HG03097 (cell line): Measurements from ENCODE around the gene CD1C.
"Not testable (repeated sequence)": the region's sequence is repeated elsewhere in the genome, so short reads cannot be mapped to it uniquely, and the experiment has no call there.

Experiments used
- ATAC-seq: cut with Tn5 transposase; IDR thresholded peaks from one replicate; pipeline ENCODE4 v1.9.1; 2021; ENCODE audit not compliant: unreplicated experiment, low FRiP score

CD1C gene

DNA sequence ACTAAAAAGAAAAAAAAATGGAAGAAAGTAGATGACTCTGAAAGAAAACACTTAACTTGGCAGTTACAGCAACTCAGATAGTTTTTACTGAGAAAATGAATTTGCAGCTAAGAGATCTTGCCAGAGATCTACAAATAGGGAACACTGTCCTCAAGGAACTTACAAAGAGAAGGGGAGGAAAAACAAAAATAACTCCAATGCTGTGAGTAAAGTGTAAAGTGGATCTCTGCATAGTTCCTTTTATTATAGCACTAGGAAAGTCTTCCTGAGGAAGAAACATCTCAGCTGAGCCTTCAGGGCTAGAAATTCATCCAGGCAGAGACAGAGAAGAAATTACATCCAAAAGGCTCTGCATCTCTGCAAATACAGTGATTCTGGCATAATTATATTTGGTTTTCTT lies 37.8 kb downstream of the CD1C start:
- no peak for ATAC-seq

DNA sequence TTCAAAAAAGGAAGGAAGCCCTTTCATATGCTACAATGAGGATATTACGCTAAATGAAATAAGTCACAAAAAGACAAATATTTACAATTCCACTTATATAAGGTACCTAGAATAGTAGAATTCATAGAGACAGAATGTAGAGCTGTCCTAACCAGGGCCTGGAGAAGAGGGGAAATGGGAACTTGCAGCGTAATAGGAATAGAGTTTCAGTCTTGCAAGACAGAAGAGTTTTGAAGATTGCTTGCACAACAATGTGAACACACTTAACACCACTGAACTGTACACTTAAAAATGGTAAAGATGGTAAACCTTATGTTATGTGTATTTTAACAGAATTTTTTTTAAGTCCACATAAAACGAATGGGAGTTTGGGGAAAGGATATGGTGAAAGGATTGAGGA lies 38.7 kb downstream of the CD1C start:
- ATAC-seq = no peak

DNA sequence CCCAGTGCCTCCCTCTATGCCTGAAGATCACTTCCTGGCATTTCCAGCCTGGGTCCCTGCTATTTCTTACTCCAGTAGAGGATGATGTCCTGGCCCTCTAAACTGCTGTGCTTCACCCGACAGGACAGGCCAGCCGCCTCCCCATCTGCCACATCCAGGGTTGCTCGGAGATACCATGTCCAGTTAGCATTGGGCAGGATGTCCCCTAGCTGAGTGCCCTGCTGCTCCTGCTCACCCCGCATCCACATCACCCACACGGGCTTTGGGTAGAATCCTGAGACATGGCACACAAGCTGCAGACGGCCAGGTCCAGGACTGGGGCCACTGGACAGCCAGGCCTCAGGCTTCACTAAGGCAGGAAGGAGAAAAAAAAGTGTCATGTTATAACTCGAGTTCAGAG lies 39.6 kb downstream of the CD1C start:
- ATAC-seq = no peak

DNA sequence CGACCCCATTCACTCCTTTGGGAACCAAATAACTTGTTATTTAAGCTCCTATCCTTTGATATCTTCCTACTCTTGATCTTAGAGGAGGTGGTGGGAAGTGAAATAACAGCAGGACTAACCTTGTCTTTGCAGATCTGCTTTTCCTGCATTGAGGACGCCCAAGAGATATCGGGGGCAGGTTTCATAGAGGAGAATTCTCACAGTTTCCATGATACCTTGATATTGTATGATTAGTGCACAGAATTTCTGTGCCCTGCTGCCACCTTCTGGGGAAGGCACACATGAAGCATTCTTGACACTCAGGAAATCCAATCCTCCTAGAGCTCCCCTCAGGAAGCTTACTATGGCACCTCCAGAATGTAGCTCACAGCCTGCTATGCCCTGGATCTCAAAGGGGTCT lies 40.0 kb downstream of the CD1C start:
- no peak for ATAC-seq

DNA sequence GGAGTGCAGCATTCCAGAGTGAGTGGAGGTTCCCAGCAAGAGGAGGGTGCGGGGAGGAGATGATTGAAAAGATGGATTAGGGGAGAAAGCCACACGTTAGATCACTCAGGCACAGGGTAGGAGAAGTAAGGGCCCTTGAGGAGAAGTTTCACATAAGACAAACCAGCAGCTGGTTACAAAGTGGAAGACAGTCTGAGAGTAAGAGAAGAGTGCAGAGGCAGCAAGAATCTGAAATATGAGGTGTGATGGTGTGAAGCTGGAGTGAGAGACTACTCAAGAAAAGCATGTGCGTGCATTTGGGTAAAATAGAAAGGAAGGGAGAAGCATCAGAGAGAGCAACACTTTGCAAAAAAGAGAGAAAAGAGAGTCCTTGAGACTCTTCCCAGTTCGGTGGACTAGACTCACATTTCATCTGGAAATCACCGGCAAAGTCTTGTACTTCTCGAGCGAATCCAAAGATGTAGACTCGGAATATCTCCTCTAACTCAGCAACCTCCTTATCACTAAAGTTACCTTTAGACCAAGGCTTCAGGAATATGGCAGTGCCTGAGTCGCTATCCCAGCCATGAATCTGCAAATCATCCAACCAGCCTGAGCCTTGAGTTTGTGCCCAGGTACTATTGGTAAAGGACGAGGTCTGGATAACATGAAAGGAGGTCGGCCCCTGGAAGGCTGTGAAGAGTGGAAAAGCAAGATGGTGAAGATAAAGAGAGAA lies 40.8 kb downstream of the CD1C start:
- no peak for ATAC-seq

DNA sequence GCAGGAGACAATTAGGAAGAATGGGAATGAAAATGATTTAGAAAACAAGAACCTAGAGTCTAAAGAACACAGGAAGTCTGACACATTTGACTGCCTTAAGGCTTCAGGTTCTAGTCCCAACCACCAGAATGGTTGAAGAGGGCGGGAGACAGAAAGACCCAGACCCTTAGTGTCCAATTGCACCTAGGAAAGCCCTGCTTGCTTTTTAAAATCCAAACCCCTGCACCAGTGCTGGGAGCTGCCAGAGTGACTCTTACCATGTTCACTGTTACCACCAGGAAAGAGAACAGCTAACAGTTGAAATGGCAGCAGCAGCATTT lies 41.3 kb downstream of the CD1C start:
- ATAC-seq = no peak

DNA sequence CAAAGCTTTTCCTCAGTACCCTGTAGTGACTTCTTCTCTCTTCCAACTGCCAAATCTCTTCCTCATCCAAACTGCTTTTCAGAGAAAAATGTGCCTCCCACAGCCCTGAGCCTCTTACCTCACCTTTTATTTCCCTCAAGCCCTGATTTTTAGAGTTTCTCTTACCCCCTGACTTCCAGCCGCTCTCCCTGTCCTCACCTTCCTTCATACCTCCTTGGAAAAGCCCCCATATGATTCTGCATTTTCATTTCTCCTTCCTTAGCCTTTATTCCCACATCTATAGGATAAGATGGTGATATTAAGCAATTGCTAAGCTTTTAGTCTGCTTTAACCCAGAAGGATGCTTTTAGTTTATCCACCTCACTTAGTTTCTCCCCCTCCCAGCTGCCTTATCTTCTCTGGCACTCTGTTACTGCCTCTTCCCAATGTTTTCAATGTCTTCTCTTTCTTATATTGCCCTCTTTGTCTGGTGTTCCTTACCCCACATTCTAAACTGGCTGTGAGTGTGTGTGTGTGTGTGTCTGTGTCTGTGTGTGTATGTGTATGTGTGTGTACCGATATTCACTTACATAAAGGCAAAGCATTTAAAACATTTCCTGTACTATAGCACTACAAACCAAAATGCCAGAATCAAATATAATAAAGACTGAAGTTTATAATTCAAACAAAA lies 41.9 kb downstream of the CD1C start, which contains the start of gene CD1B:
CD1B (minus strand) TSS at position 51 of the 670 bp plus-strand sequence. CDS start 108 bp downstream, outside the sequence.
- ATAC-seq = no peak

DNA sequence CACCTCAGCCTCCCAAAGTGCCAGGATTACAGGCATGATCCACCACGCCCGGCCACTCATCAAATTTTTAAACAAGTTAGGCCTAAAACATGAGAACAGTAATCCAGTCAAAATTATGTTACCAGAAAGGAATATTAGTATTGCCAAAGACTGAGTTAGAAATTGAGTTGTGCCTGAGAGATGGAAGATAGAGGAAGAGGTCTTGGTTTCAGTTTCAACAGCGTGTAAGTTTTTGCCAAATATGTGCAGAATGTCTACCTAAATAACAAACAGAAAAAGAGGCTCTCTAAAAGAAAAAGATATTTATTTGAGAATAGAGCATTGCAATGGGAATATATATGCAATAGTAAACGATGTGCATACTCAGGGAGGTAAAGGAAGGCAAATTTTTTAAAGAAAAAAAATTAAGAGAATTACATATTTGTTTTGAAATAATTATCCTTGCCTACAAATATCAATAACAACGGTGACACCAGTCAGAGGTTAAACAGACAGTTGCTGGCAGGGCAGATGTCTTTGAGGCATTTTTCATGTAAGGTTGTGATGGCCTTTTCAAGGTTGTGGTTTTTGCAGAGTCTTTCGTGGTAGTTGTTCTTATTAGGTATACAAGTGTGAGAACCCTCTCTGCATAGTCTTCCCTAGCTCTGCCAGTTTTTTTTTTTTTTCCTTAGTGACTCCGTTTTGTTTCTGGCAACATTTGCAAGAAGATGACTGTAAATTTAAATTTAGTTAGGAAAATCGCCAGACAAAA lies 43.9 kb downstream of the CD1C start:
- ATAC-seq = no peak

DNA sequence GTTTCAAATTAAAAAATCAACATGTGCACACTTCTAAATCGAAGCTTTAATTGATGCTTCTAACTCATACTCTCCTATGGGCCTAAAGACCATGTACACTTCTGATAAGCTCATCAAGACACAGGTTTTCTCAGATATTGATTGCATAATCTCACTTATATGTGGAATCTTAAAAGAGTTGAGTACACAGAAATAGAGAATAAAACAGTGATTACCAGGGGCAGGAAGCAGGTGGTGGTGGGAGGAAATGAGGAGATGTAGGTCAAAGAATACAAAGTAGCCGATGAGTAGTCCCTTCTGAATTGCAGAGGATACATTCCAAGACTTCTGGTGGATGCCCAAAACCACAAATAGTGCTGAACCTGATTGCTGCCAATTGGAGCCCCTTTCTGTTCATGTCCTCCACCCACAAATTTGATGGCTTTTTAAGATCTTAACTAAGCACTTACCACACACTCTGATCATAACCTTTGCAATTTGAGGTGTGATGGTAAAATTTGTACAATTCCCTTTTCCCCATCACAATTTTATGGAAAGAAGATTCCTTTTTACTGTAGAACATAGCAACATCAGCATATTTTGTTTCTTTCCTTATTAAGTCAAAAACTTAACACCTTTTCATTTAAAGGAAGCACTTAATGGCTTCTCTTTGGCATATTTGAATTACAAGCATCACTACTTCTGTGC lies 44.9 kb downstream of the CD1C start:
- no peak for ATAC-seq

DNA sequence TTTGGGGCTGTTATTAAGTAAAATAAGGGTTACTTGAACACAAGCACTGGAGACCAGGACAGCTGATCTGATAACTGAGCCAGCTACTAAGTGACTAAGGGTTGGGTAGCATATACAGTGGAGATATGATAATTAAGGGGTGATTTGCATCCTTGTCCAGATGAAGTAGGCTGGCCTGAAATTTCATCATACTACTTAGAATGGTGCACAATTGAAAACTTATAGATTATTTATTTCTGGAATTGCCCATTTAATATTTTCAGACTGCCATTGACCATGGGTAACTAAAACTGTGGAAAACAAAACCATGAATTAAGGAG lies 45.5 kb downstream of the CD1C start:
- no peak for ATAC-seq

DNA sequence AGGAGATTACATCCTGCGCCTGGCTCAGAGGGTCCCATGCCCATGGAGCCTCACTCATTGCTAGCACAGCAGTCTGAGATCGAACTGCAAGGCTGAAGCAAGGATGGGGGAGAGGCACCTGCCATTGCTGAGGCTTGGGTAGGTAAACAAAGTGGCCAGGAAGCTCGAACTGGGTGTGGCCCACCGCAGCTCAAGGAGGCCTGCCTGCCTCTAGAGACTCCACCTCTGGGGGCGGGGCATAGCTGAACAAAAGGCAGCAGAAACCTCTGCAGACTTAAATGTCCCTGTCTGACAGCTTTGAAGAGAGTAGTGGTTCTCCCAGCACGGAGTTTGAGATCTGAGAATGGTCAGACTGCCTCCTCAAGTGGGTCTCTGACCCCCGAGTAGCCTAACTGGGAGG lies 46.7 kb downstream of the CD1C start:
- not testable (repeated sequence) for ATAC-seq
